Measurements from ENCODE around the gene ZBTB12. TPM values are rescaled to one million over a fixed set of nuclear protein-coding genes. Genes with fewer than 3 reads are reported as not detected.

ZBTB12 gene
- total and polyA plus RNA-seq, 9 of the 15 experiments (the other 6 are each of a cell fraction or from before 2014, with no cell fraction given), result 0.03 to 12.4 (median 5.8) TPM; not detected in 1

DNA sequence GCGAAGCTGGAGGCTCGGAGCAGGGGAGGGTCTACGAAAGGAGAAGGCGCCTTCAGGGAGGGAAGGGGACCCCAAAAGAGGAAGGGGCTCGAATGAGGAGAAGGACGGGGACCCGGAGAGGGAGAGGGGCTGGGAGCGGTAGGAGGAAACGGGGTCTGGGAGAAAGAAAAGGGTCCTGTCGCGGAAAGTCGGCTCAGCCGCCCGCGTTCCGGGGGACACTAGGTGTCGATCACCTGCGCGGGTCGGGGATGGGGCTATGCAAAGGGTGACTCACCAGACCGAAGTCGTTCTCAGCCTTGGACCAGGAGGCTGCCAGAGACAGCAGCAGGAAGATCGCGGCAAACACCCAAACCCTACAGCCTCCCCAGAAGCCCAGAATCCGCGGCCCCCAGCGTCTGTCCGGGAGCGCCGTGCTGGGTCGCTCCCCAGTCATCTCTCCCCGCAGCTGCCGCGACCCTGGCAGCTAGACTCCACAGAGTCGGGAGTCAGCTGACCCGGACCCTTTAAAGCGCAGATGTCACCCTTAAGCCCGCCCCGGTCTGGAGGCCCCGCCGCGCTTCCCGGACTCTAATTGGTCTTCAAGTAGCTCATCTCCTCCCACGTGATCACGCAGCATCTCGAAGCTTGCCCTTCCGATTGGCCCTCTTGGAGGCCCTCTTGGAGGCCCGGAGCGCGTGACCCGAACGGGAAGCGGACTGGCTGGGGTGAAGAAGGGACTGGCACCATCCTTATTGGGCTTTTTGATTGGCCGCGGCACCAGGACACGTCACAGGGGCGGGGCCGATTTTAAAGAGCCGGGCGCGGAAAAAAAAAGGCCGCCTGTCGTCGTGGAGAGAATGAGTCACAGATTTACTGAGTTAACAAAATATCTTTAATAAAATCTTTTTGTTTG lies 39.3 kb downstream of the ZBTB12 start, which contains the start of gene NEU1 (continued):
- no peak for TF ChIP-seq GTF2A2 (tag; IDR thresholded peaks at IDR 0.05)
- TF ChIP-seq PTTG1 (tag; IDR thresholded peaks at IDR 0.05; ENCODE audit: low read depth), result no peak
- TF ChIP-seq ZNF212 (CRISPR knock-in tag; IDR thresholded peaks at IDR 0.05), result peak; percentile 84; the same call in 1 of the 2 replicates
- peak; percentile 99 for TF ChIP-seq MNT (conservative IDR thresholded peaks at IDR 0.05)
- TF ChIP-seq, protein P1, sequence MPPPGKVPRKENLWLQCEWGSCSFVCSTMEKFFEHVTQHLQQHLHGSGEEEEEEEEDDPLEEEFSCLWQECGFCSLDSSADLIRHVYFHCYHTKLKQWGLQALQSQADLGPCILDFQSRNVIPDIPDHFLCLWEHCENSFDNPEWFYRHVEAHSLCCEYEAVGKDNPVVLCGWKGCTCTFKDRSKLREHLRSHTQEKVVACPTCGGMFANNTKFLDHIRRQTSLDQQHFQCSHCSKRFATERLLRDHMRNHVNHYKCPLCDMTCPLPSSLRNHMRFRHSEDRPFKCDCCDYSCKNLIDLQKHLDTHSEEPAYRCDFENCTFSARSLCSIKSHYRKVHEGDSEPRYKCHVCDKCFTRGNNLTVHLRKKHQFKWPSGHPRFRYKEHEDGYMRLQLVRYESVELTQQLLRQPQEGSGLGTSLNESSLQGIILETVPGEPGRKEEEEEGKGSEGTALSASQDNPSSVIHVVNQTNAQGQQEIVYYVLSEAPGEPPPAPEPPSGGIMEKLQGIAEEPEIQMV (tag; conservative IDR thresholded peaks at IDR 0.05; ENCODE audit: low read depth), result no peak
- no peak for TF ChIP-seq ETV1 (tag; conservative IDR thresholded peaks at IDR 0.05; ENCODE audit: low read depth)
- TF ChIP-seq ZKSCAN3 (CRISPR knock-in tag; IDR thresholded peaks at IDR 0.05), result no peak
- TF ChIP-seq PRDM10 (IDR thresholded peaks at IDR 0.05; ENCODE audit: partially characterized antibody), result no peak
- 0 out of 2 replicates have a peak, but pooled peaks have one; percentile 64 for TF ChIP-seq MTA1 (IDR thresholded peaks at IDR 0.05; ENCODE audit: borderline replicate concordance)
- TF ChIP-seq TRIM24 (IDR thresholded peaks at IDR 0.05), result no peak
- no peak for TF ChIP-seq ZFP36 (IDR thresholded peaks at IDR 0.05; ENCODE audit: low read depth, low read length, partially characterized antibody)
- TF ChIP-seq YBX1 (IDR thresholded peaks at IDR 0.05), result 0 out of 2 replicates have a peak, but pooled peaks have one; percentile 42
- TF ChIP-seq SRSF3 (IDR thresholded peaks at IDR 0.05; ENCODE audit: insufficient read depth, low read length), result no peak
- TF ChIP-seq ZNF584 (CRISPR knock-in tag; IDR thresholded peaks at IDR 0.05; ENCODE audit: low read depth), result 0 out of 2 replicates have a peak, but pooled peaks have one; percentile 19
- TF ChIP-seq ESRRA (IDR thresholded peaks at IDR 0.05; ENCODE audit: borderline replicate concordance, low read depth), result peak; percentile 28; the same call in 1 of the 2 replicates
- TF ChIP-seq CREB1 (IDR thresholded peaks at IDR 0.05), result peak; percentile 89
- peak; percentile 91 for TF ChIP-seq CREB1 (CRISPR knock-in tag; IDR thresholded peaks at IDR 0.05)
- no peak for TF ChIP-seq SMARCB1 (IDR thresholded peaks at IDR 0.05; ENCODE audit: insufficient read length, low read depth)
- no peak for TF ChIP-seq PPARD (CRISPR knock-in tag; IDR thresholded peaks at IDR 0.05)
- TF ChIP-seq ZNF696 (CRISPR knock-in tag; conservative IDR thresholded peaks at IDR 0.05), result no peak
- peak; percentile 55 for TF ChIP-seq SP2 (IDR thresholded peaks at IDR 0.05; ENCODE audit: extremely low read depth, low read depth, low read length, poor library complexity, severe bottlenecking)
- TF ChIP-seq MBD2 (IDR thresholded peaks at IDR 0.05; ENCODE audit: borderline replicate concordance, low read depth), result peak; percentile 92
